Esophagus squamous epithelium (tissue), 4 donors: ENCODE data around the gene SRGAP2C.
"Not testable (repeated sequence)": the region's sequence is repeated elsewhere in the genome, so short reads cannot be mapped to it uniquely, and the experiment has no call there.

Experiments used
- CTCF ChIP-seq, 6 experiments: fragments of 450-650 bp in 4 of 6; fragments of 200-600 bp in 2 of 6; sonication (generic) in 2 of 6; IDR thresholded peaks; one replicate each; pipeline ENCODE4 v1.5.1; 2016 to 2019; ENCODE audit warnings: antibody characterized with exemption in 6 of 6, mild to moderate bottlenecking in 4 of 6, moderate library complexity in 4 of 6
- POLR2A ChIP-seq, 4 donors: fragments of 450-650 bp; IDR thresholded peaks; one replicate each; pipeline ENCODE4 v1.6.1; 2017; ENCODE audit warnings: antibody characterized with exemption in 4 of 4, mild to moderate bottlenecking in 4 of 4, moderate library complexity in 3 of 4

GRCh38 chr1:121155671-121156358, 29.0 kb upstream of the SRGAP2C start:
- TF ChIP-seq CTCF (IDR thresholded peaks at IDR 0.05) = peak in 1 of 6 experiments; percentile 9
- TF ChIP-seq POLR2A (IDR thresholded peaks at IDR 0.05) = not testable (repeated sequence)
